ENCODE measurements around the gene NES.
A peak's percentile ranks its signal among the peaks of the same experiment; 100 is the strongest.

NES gene

GRCh38 chr1:156662005-156662799, 15.0 kb downstream of the NES start:
- peak; percentile 52 for DNase-seq (ENCODE audit: low spot score)

GRCh38 chr1:156660752-156661112, 16.5 kb downstream of the NES start:
- DNase-seq (ENCODE audit: low spot score), result no peak

- peak; percentile 97 for DNase-seq (ENCODE audit: low spot score)
Measured at GRCh38 chr1:156659988-156660751, 17.0 kb downstream of the NES start.

GRCh38 chr1:156659661-156659987, 17.6 kb downstream of the NES start:
- DNase-seq (ENCODE audit: low spot score), result no peak

GRCh38 chr1:156658945-156659574, 18.1 kb downstream of the NES start:
- DNase-seq (ENCODE audit: low spot score), result no peak

- no peak for DNase-seq (ENCODE audit: low spot score)
Measured at GRCh38 chr1:156658496-156658895, 18.7 kb downstream of the NES start.

GRCh38 chr1:156657741-156658319, 19.4 kb downstream of the NES start:
- no peak for DNase-seq (ENCODE audit: low spot score)

GRCh38 chr1:156656806-156657740, 20.1 kb downstream of the NES start:
- peak; percentile 77 for DNase-seq (ENCODE audit: low spot score)

- DNase-seq (ENCODE audit: low spot score), result no peak
Measured at GRCh38 chr1:156655904-156656516, 21.2 kb downstream of the NES start.

GRCh38 chr1:156655151-156655903, 21.9 kb downstream of the NES start:
- DNase-seq (ENCODE audit: low spot score), result no peak

GRCh38 chr1:156654700-156655099, 22.5 kb downstream of the NES start:
- no peak for DNase-seq (ENCODE audit: low spot score)

- DNase-seq (ENCODE audit: low spot score), result no peak
Measured at GRCh38 chr1:156652992-156653355, 24.2 kb downstream of the NES start.

- no peak for DNase-seq (ENCODE audit: low spot score)
Measured at GRCh38 chr1:156652131-156652991, 24.8 kb downstream of the NES start.

- no peak for DNase-seq (ENCODE audit: low spot score)
Measured at GRCh38 chr1:156648951-156649350, 28.3 kb downstream of the NES start.

- DNase-seq (ENCODE audit: low spot score), result no peak
Measured at GRCh38 chr1:156648496-156648895, 28.7 kb downstream of the NES start.

- DNase-seq (ENCODE audit: low spot score), result no peak
Measured at GRCh38 chr1:156647351-156647750, 29.9 kb downstream of the NES start.

- no peak for DNase-seq (ENCODE audit: low spot score)
Measured at GRCh38 chr1:156646738-156647211, 30.4 kb downstream of the NES start.

- DNase-seq (ENCODE audit: low spot score), result no peak
Measured at GRCh38 chr1:156645666-156646065, 31.5 kb downstream of the NES start.

- no peak for DNase-seq (ENCODE audit: low spot score)
Measured at GRCh38 chr1:156645056-156645455, 32.2 kb downstream of the NES start.

Measured in NAMALWA (cell line).